NCI-H2081 treated with DMSO at 0.1 percent for 48 hours (cell line): ENCODE results near the gene TUFT1.
"Not testable (repeated sequence)": the region's sequence is repeated elsewhere in the genome, so short reads cannot be mapped to it uniquely, and the experiment has no call there.

Experiments
- DNase-seq: peaks from one replicate; lab custom pipeline; 2025; lab: John Stamatoyannopoulos, UW

The TUFT1 gene

GRCh38 chr1:151512801-151513625, 27.1 kb upstream of the TUFT1 start:
- DNase-seq = no peak

GRCh38 chr1:151513626-151514121, 26.4 kb upstream of the TUFT1 start:
- no peak for DNase-seq

GRCh38 chr1:151514366-151514765, 25.7 kb upstream of the TUFT1 start:
- DNase-seq = no peak

GRCh38 chr1:151515265-151515664, 24.8 kb upstream of the TUFT1 start:
- DNase-seq = no peak

- DNase-seq = no peak
Measured at GRCh38 chr1:151516031-151516511, 24.0 kb upstream of the TUFT1 start.

GRCh38 chr1:151518431-151518830, 21.7 kb upstream of the TUFT1 start:
- DNase-seq = no peak

GRCh38 chr1:151518936-151519335, 21.2 kb upstream of the TUFT1 start:
- no peak for DNase-seq

GRCh38 chr1:151519667-151520066, 20.4 kb upstream of the TUFT1 start:
- no peak for DNase-seq

- no peak for DNase-seq
Measured at GRCh38 chr1:151520359-151520758, 19.8 kb upstream of the TUFT1 start.

- not testable (repeated sequence) for DNase-seq
Measured at GRCh38 chr1:151522427-151522826, 17.7 kb upstream of the TUFT1 start.

GRCh38 chr1:151523326-151523725, 16.8 kb upstream of the TUFT1 start:
- DNase-seq = no peak

GRCh38 chr1:151524736-151525135, 15.4 kb upstream of the TUFT1 start:
- no peak for DNase-seq

- DNase-seq = no peak
Measured at GRCh38 chr1:151526735-151527525, 13.2 kb upstream of the TUFT1 start.

- no peak for DNase-seq
Measured at GRCh38 chr1:151529211-151529702, 10.9 kb upstream of the TUFT1 start.

- no peak for DNase-seq
Measured at GRCh38 chr1:151529781-151530180, 10.3 kb upstream of the TUFT1 start.

- DNase-seq = no peak
Measured at GRCh38 chr1:151530461-151530860, 9.6 kb upstream of the TUFT1 start.

GRCh38 chr1:151533870-151534269, 6.2 kb upstream of the TUFT1 start:
- no peak for DNase-seq

- no peak for DNase-seq
Measured at GRCh38 chr1:151534662-151535278, 5.3 kb upstream of the TUFT1 start.

- no peak for DNase-seq
Measured at GRCh38 chr1:151535326-151536271, 4.5 kb upstream of the TUFT1 start.

- DNase-seq = no peak
Measured at GRCh38 chr1:151536499-151536898, 3.6 kb upstream of the TUFT1 start.

- DNase-seq = no peak
Measured at GRCh38 chr1:151537112-151537511, 3.0 kb upstream of the TUFT1 start.
